Stimulated activated CD8-positive, alpha-beta memory T cell treated with anti-CD3 and anti-CD28 coated beads, Interleukin-15, amount 100 ng/mL, for 4 hours (primary cell): ENCODE measurements around the gene DNAH9.

Source experiments
- DNase-seq, 2 donors: peaks; one replicate each; pipeline ENCODE4 v3.0.0-alpha.2; 2020; ENCODE audit warnings: low read depth in 2 of 2

Gene DNAH9

DNA sequence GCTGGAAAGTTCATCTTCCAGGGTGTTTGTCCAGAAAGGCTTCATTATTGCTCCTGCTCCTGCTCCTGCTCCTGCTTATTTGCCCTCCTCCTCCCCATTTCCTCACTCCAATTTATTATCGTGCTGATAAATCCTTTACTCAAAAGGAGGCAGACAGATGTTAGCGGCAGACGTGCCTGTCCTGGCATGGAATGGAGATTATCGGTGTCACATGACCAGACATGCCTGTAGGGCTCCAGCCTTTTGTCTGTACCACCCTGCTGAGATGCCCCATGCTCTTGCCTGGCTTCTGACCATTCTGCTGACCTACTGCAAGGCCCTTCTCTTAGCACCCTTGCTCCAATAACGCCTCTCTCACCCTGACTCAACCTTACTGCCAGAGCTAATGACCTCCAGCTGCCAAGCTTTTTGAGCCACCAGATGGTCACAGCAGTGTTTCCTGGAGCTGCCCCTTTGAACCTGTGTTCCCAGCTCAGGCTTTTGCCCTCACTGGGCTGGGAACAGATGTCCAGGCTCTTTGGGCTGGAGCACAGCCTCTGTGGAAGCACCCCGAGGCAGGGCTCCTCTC lies 12.8 kb downstream of the DNAH9 start:
- no peak for DNase-seq

DNA sequence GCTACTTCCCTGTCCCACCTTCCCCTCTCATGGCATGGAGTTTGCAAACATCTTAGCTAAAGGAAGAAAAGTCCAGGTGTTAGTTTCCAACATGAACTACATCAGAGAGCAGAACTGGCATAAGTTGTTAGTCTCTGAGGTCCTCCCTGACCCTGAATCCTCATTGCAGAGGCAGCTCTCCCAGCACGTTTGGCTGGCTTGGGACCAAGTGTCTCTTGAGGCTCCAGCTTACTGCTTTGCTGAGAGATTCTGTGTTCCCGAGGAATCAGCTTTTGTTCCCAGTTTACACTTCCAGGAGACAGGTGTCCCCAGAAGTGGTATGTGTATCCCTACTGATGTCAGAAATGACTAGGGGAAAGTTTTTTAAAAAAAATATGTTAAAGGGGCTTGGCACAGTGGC lies 14.7 kb downstream of the DNAH9 start:
- DNase-seq, result no peak

DNA sequence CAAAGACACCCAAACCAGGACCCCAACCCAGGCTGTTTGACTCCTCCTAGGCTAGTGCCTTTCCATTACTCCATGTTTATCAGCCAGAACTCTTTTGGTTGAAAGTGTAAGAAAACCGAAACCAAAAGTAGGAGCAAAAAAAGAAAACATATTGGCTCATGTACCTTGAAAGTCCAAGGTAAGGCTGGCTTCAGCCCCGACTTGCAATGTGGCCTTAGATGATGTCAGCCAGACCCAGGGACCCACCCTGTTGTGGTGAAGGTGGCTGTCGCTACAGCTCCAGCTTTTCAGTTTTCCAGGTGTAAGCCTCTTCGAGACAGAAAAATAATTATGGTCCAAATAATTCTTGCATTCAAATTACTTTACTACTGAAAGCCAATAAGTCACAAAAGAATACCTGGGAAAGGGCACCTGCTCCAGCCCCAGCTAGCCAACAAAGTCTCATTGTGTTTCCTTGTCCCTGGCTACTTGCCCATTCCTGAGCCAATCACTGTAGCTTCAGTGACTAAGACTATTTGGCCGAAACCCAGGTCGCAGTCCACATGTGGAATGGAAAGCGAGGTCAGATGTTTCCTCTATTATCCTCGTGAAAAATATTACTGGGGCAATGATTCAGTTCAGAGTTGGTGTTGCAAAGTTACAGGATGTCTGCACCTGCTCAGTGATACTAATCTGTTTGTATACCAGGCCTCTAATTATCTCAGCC lies 20.7 kb downstream of the DNAH9 start:
- no peak for DNase-seq

DNA sequence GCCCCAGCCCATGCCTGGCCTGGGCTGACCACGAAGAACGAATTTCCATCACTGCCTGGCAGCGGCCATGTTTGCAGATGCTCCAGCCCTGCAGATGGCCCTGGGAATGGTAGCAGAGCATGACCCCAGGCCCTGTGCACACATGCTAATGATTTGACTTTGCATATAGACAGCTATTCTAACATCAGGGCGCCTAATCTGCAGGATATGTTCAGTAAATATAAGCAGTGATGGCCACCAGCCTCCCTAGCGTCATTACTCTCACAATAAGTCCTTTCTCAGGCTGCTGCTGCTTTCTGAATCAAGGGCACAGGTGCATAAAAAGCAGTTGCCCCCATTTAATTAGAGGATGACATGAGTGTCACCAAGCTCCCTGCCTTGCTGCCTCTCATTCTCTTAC lies 24.2 kb downstream of the DNAH9 start:
- no peak for DNase-seq

GRCh38 chr17:11624976-11625375 lies 26.7 kb downstream of the DNAH9 start:
- DNase-seq, result no peak

GRCh38 chr17:11625878-11626277 lies 27.6 kb downstream of the DNAH9 start:
- no peak for DNase-seq

GRCh38 chr17:11627301-11627940 lies 29.2 kb downstream of the DNAH9 start:
- no peak for DNase-seq

DNA sequence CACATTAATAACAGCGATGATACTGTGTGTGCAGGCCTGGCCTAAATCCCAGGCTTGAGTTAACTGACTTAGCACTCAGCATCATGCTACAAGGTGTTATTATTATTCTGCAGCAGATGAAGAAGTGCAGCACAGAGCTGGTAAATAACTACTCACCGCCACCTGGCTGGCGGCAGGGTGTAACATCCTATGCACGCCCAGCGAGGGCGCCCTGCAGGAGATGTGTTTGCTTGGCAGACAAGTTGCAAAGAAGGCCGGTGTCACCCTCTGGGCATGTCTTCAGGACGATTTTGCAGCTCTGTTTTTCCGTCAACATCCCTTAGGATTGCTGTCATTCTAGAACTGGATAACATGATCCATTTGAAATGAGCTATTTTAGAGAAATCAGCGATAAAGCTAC lies 30.1 kb downstream of the DNAH9 start:
- DNase-seq, result no peak

GRCh38 chr17:11628831-11629230 lies 30.6 kb downstream of the DNAH9 start:
- no peak for DNase-seq

GRCh38 chr17:11636771-11637170 lies 38.5 kb downstream of the DNAH9 start:
- DNase-seq, result no peak

- DNase-seq, result no peak
Measured at GRCh38 chr17:11637796-11638195, 39.5 kb downstream of the DNAH9 start.

- no peak for DNase-seq
Measured at GRCh38 chr17:11638700-11639265, 40.5 kb downstream of the DNAH9 start.

- no peak for DNase-seq
Measured at GRCh38 chr17:11639736-11640462, 41.6 kb downstream of the DNAH9 start.

GRCh38 chr17:11640463-11640814 lies 42.2 kb downstream of the DNAH9 start:
- no peak for DNase-seq

GRCh38 chr17:11641521-11642275 lies 43.4 kb downstream of the DNAH9 start:
- DNase-seq, result no peak

- no peak for DNase-seq
Measured at GRCh38 chr17:11642655-11643054, 44.4 kb downstream of the DNAH9 start.

DNA sequence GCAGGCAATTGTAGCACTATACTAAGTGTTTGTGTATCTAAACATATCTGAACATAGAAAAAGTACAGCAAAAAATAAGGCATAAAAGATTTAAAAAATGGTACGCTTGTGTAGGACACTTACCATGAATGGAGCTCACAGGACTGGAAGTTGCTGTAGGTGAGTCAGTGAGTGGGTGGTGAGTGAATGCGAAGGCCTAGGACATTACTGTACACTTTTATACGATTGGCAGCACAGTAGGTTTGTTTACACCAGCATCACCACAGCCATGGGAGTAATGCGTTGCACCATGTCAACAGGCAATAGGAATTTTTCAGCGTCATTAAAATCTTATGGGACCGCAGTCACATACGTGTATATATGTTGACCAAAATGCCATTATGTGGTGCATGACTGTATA lies 45.6 kb downstream of the DNAH9 start:
- DNase-seq, result no peak

GRCh38 chr17:11644265-11645212 lies 46.3 kb downstream of the DNAH9 start:
- no peak for DNase-seq

DNA sequence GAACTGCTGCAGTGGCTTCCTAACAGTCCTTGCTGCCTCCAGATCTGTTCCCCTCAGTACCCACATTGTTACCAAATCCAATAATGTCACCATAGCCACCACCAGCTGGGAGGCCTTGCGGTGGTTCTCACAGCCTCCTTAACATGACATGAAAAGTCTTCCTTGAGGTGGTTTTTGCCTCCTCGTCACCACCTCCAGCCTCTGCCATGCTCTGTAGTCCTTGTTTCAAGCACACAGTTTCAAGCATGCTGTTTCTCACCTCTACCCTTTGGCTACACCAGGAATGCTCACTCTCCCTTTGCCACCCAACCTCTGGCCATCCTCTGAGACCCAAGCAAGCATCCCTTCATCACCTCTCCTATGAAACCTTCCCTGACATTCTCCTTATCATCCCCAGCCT lies 47.2 kb downstream of the DNAH9 start:
- DNase-seq, result no peak

GRCh38 chr17:11651089-11651488 lies 52.8 kb downstream of the DNAH9 start:
- no peak for DNase-seq

DNA sequence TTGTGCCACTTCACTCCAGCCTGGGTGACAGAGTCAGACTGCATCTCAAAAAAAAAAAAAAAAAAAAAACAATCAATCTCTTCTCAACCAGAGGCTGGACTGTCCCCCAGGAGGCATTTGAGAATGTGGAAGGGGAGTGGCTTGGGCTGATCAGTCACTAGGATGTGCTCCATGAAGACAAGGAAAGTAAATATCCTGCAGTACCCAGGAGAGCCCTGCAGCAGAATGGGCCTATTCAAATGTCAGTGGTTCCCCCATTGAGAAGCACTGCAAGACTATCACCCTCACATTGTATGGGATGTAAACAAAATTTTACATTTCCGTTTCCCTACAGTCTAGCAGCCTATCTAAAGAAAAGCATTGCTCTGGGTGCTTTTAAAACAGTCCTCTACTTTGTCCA lies 70.3 kb downstream of the DNAH9 start:
- no peak for DNase-seq
